ENCODE data around the gene ZFX.

The ZFX gene

GRCh38 chrX:24203072-24203808, 53.7 kb downstream of the ZFX start:
- no peak for DNase-seq

- no peak for DNase-seq
These were observed 54.8 kb downstream of the ZFX start for GRCh38 chrX:24204331-24204730.

GRCh38 chrX:24204958-24205357, 55.4 kb downstream of the ZFX start:
- DNase-seq: no peak

DNA sequence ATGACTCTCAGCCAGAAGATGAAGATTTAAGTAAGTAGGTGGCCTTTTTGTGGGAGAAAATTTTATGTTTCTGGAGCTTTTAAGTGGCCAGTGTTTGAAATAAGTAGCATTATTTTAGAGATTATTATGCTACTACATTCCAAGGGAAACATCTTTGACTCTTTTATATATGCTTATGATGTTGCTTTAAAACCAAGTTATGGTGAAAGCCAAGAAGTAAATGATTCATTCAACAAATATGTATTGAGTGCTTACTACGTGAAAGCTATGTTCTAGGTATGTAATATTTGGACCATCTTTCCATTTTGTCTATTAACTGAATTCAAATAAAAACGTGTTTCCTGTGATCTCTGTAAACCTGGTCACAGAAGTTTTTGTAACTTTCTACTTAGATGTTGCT, 58.3 kb downstream of the ZFX start:
- DNase-seq: no peak

GRCh38 chrX:24208496-24209240, 59.1 kb downstream of the ZFX start:
- no peak for DNase-seq

GRCh38 chrX:24210190-24210589, 60.7 kb downstream of the ZFX start:
- DNase-seq: no peak

DNA sequence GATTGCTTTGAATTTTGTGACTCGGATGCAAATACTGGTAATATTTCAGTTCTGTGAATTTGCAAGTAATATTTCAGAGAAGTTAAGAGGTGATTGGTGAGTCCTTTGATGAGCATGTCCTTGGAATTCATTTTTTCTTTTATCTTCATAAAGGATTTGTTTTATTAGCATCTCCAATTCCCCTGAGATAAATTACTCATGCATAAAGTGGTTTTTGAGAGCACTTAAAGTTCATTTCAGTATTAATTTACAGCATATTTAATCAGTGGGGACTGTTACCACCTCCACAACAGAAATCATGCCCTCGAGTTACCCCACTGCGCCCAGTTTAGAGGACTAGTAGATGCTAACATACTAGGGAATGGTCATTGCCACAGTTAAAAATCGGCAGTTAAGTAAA, 65.0 kb downstream of the ZFX start:
- no peak for DNase-seq

DNA sequence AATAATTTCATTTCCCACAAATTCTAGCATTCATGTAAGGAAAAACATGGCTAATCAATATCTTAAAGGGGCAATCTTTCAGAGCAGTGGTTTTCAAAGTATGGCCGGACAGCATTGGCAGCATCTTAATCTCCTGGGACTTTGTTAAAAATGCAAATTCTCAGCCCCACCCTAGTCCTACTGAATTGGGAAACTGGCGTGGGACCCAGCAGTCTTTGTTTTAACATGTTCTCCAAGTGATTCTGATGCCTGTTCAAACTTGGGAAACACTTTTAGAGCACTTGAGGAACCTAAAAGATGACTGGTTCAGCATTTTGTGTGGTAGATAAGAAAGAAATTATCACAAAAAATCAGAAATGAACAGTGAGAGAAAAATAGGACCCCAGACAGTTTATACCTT, 65.7 kb downstream of the ZFX start:
- DNase-seq: no peak

DNA sequence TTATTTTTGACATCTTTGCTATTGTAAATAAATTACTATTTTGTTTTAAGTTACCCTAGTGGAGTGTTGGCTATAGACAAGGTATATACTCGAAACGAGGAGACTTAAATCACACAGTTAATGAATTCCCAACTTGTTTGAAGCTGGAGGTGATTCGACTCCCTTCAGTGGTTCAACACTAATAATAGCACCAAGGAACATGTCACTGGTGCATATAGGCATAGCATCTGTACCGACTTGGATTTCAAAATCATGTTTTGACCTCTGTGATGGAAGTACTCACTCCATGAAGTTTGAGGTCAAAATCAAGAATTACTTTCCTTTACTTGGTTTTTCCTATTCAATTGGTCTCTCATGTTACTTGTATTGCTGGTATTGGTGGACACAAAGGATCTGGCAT, 66.5 kb downstream of the ZFX start:
- DNase-seq: no peak

DNA sequence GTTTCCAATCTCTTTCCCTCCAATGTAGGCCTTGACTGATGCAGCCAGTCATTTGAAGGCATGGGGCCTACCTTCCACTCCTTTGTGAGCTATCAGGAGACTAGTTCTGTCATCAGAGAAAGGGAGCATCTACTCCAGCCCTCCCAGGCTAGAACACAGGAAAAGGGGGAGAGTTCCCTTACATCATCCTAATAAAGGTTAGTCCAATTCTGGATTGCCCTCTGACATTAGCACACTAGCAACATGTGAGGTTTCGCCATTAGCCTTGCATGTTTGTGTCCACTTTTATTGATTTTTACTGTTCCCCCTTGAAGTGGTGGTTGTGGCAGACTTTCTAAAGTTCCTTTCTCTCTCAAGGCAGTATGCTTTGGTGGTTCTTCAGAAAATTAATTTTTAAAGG, 67.3 kb downstream of the ZFX start:
- DNase-seq: no peak

- DNase-seq: no peak
These were observed 69.8 kb downstream of the ZFX start for GRCh38 chrX:24219320-24219719.

GRCh38 chrX:24221872-24222271, 72.3 kb downstream of the ZFX start:
- no peak for DNase-seq

GRCh38 chrX:24225265-24225664, 75.7 kb downstream of the ZFX start:
- DNase-seq: no peak

GRCh38 chrX:24226176-24226575, 76.6 kb downstream of the ZFX start:
- no peak for DNase-seq

GRCh38 chrX:24228596-24228995, 79.1 kb downstream of the ZFX start:
- DNase-seq: no peak

DNA sequence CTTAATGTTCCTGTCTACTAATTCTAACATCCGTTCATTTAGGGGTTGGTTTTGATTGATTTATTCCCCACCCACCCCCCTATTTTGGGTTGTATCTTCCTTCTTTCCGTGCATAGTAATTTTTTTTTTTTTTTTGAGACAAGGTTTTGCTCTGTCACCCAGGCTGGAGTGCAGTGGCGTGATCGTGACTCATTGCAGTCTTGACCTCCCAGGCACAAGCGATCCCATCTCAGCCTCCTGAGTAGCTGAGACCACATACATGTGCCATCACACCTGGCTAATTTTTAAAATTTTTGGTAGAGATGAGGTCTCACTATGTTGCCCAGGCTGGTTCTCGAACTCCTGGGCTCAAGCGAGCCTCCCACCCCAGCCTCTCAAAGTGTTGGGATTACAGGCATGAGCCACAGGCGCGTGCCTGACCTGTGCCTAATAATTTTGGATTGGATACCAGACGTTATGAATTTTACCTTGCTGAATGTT, 79.9 kb downstream of the ZFX start:
- no peak for DNase-seq

GRCh38 chrX:24229976-24230375, 80.4 kb downstream of the ZFX start:
- DNase-seq: no peak

GRCh38 chrX:24231131-24231540, 81.6 kb downstream of the ZFX start:
- DNase-seq: no peak

GRCh38 chrX:24231641-24232179, 82.2 kb downstream of the ZFX start:
- no peak for DNase-seq

DNA sequence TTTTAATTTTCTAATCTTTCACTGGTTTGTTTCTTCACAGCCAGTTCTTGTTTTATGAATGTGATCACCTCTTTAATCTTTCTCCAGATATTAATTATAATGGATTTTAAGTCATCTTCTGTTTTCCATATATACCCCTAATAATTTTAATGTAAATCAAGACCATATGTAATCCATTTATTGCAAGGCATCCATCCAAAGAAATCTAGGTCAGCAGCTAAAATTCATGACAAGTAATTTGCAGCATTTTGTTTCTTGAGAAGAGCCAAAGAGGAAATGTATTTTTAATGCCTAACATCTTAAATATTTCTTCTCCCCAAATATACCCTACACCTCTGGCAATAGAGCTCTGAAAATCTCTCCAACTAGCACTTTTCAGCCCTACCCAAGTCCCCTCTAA, 83.3 kb downstream of the ZFX start:
- no peak for DNase-seq

DNA sequence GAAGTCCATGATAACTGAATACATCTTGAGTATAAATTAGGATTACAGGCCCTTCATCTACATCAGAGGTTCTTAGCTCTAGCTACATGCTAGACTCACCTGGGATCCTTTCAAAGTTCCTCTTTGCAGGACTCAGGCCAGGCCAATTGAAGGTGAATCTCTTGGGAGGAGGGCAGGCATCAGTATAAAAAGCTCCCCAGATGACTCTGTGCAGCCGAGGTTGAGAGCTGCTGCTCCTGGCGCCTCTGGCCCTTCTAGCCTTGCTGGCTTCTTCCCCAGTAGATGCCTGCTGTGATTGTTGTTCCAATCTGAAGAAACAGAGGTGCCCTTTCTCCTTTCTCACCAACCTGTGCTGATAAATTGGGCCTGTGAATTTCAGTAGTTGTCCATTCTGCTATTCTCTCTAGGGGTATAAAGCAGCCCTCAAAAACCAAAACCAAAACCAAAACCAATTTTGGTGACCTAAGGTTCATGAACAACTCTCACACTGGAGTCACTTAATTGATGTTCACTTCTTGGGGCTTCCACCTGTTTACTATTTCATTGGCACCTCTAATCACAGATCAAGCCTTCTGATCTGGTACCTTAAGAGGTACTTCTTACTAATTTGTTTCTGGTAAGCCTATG, 85.7 kb downstream of the ZFX start:
- no peak for DNase-seq

- DNase-seq: peak in 1 of 2 experiments; percentile 9
These were observed 92.5 kb downstream of the ZFX start for GRCh38 chrX:24241822-24242648.

GRCh38 chrX:24242649-24243175, 93.2 kb downstream of the ZFX start:
- no peak for DNase-seq
